ENCODE results near the gene AKR1C2.

Gene AKR1C2

GRCh38 chr10:5041471-5042023 lies 37.9 kb upstream of the AKR1C2 start:
- no peak overlapping the region for H3K27ac ChIP-seq
- no peak for TF ChIP-seq CTCF (conservative IDR thresholded peaks at IDR 0.05; ENCODE audit: low read depth)
- DNase-seq (ENCODE audit: low spot score) = no peak
- ChIA-PET POLR2A (ENCODE audit: low non-redundant PET) (no interaction called here), CTCF (no interaction called here)

- CTCF ChIA-PET = interaction anchor here (0.6 kb wide), 1 partner anchor 123 kb away, joined by 3 read pairs; no protein-coding TSS in a partner anchor
- TF ChIP-seq CTCF (conservative IDR thresholded peaks at IDR 0.05; ENCODE audit: low read depth) = no peak
- POLR2A ChIA-PET (ENCODE audit: low non-redundant PET) = no interaction called here
- H3K27ac ChIP-seq = no peak overlapping the region
- DNase-seq (ENCODE audit: low spot score) = no peak
Measured at GRCh38 chr10:5040781-5041470, 37.3 kb upstream of the AKR1C2 start.

GRCh38 chr10:5040010-5040673 lies 36.5 kb upstream of the AKR1C2 start:
- DNase-seq (ENCODE audit: low spot score) = no peak
- ChIA-PET POLR2A (ENCODE audit: low non-redundant PET) (no interaction called here), CTCF (interaction anchor here (0.6 kb wide), 1 partner anchor 124 kb away, joined by 3 read pairs; no protein-coding TSS in a partner anchor)
- no peak for TF ChIP-seq CTCF (conservative IDR thresholded peaks at IDR 0.05; ENCODE audit: low read depth)
- no peak overlapping the region for H3K27ac ChIP-seq

GRCh38 chr10:5038733-5039132 lies 35.1 kb upstream of the AKR1C2 start:
- no peak overlapping the region for H3K27ac ChIP-seq
- DNase-seq (ENCODE audit: low spot score) = no peak
- ChIA-PET POLR2A (ENCODE audit: low non-redundant PET) (no interaction called here), CTCF (no interaction called here)
- no peak for TF ChIP-seq CTCF (conservative IDR thresholded peaks at IDR 0.05; ENCODE audit: low read depth)

- TF ChIP-seq CTCF (conservative IDR thresholded peaks at IDR 0.05; ENCODE audit: low read depth) = no peak
- no peak overlapping the region for H3K27ac ChIP-seq
- POLR2A ChIA-PET (ENCODE audit: low non-redundant PET) = no interaction called here
- CTCF ChIA-PET = no interaction called here
- DNase-seq (ENCODE audit: low spot score) = no peak
Measured at GRCh38 chr10:5038101-5038500, 34.4 kb upstream of the AKR1C2 start.

GRCh38 chr10:5036511-5036910 lies 32.9 kb upstream of the AKR1C2 start:
- CTCF ChIA-PET = no interaction called here
- no peak for DNase-seq (ENCODE audit: low spot score)
- no peak overlapping the region for H3K27ac ChIP-seq
- no peak for TF ChIP-seq CTCF (conservative IDR thresholded peaks at IDR 0.05; ENCODE audit: low read depth)
- POLR2A ChIA-PET (ENCODE audit: low non-redundant PET) = interaction anchor here (0.6 kb wide), 1 partner anchor 182 kb away, joined by 3 read pairs; no protein-coding TSS in a partner anchor

Measured in RWPE1 (cell line).